Nephron (organoid): Measurements from ENCODE around the gene ZNF580.
A peak's percentile ranks its signal among the peaks of the same experiment; 100 is the strongest.

ENCODE experiments used
- H3K27ac Mint-ChIP-seq, 3 experiments: 2 replicates each; pipeline ENCODE4 v1.8.0; 2020; ENCODE audit warnings: mixed read lengths in 3 of 3, mild to moderate bottlenecking in 2 of 3, moderate library complexity in 1 of 3
- H3K27me3 Mint-ChIP-seq: 2 replicates; pipeline ENCODE4 v1.8.0; 2021; ENCODE audit warnings: low read depth, mild to moderate bottlenecking, moderate library complexity, mixed read lengths
- H3K36me3 Mint-ChIP-seq: 2 replicates; pipeline ENCODE4 v1.8.0; 2020; ENCODE audit warnings: low read depth, mixed read lengths
- H3K4me1 Mint-ChIP-seq: 2 replicates; pipeline ENCODE4 v1.8.0; 2020; ENCODE audit warnings: mixed read lengths
- H3K4me3 Mint-ChIP-seq, 3 experiments: 2 replicates each; pipeline ENCODE4 v1.8.0; 2020; ENCODE audit warnings: mild to moderate bottlenecking in 3 of 3, mixed read lengths in 3 of 3, moderate library complexity in 2 of 3
- H3K9me3 Mint-ChIP-seq: 2 replicates; pipeline ENCODE4 v1.8.0; 2020; ENCODE audit warnings: mixed read lengths
- CTCF ChIP-seq, 3 experiments: fragments of 200-600 bp; sonication (generic); IDR thresholded peaks; one replicate each; pipeline ENCODE4 v1.5.0; 2021; ENCODE audit warnings: antibody characterized with exemption in 3 of 3; ENCODE audit not compliant: unreplicated experiment in 3 of 3

ZNF580 gene

GRCh38 chr19:55638864-55639359 lies 1.9 kb upstream of the ZNF580 start:
- Mint-ChIP-seq H3K4me3 (peak overlapping the region; percentile 78 to 89 (median 88)), H3K27ac (peak overlapping the region; percentile 77 to 99 (median 95)), H3K27me3 (peaks cover 3% of the 10 kb centered on the region), H3K9me3 (no peaks in the 10 kb centered on the region), H3K4me1 (peaks cover 62% of the 10 kb centered on the region), H3K36me3 (peaks cover 8% of the 10 kb centered on the region)
- TF ChIP-seq CTCF (IDR thresholded peaks at IDR 0.05; ENCODE audit: unreplicated experiment in 3 of 3), result peak; percentile 19 to 48 (median 45)

GRCh38 chr19:55640043-55640576 lies 692 bp upstream of the ZNF580 start:
- Mint-ChIP-seq H3K27ac (peak overlapping the region; percentile 98 to 99 (median 99)), H3K9me3 (no peaks in the 10 kb centered on the region), H3K36me3 (peaks cover 8% of the 10 kb centered on the region), H3K4me1 (peaks cover 59% of the 10 kb centered on the region), H3K27me3 (peaks cover 3% of the 10 kb centered on the region), H3K4me3 (peak overlapping the region; percentile 90 to 96 (median 95))
- no peak for TF ChIP-seq CTCF (IDR thresholded peaks at IDR 0.05; ENCODE audit: unreplicated experiment in 3 of 3)

- peaks cover 15% of the 10 kb centered on the region for H3K36me3 Mint-ChIP-seq
- peaks cover 48% of the 10 kb centered on the region for H3K4me1 Mint-ChIP-seq
- H3K27ac Mint-ChIP-seq, result peak overlapping the region; percentile 89 to 97 (median 94)
- TF ChIP-seq CTCF (IDR thresholded peaks at IDR 0.05; ENCODE audit: unreplicated experiment in 3 of 3), result no peak
- H3K27me3 Mint-ChIP-seq, result peaks cover 1% of the 10 kb centered on the region
- H3K4me3 Mint-ChIP-seq, result peak overlapping the region; percentile 93 to 95 (median 94)
- no peaks in the 10 kb centered on the region for H3K9me3 Mint-ChIP-seq
Measured at GRCh38 chr19:55641426-55642152, 787 bp downstream of the ZNF580 start.

- no peak for TF ChIP-seq CTCF (IDR thresholded peaks at IDR 0.05; ENCODE audit: unreplicated experiment in 3 of 3)
- no peaks in the 10 kb centered on the region for H3K9me3 Mint-ChIP-seq
Measured at GRCh38 chr19:55642153-55643002, 1.6 kb downstream of the ZNF580 start.

GRCh38 chr19:55643003-55643886 lies 2.4 kb downstream of the ZNF580 start, which contains the start of gene ZNF581:
ZNF581 (plus strand) TSS chr19:55643649; CDS start chr19:55644572, 923 bp downstream.
- Mint-ChIP-seq H3K27ac (peak within 1 kb of the TSS; percentile 84 to 93 (median 92)), H3K27me3 (no peaks in the 10 kb centered on the region), H3K4me3 (peak within 1 kb of the TSS; percentile 91 to 94 (median 92)), H3K4me1 (peaks cover 48% of the 10 kb centered on the region), H3K36me3 (peaks cover 17% of the 10 kb centered on the region), H3K9me3 (no peaks in the 10 kb centered on the region)
- no peak for TF ChIP-seq CTCF (IDR thresholded peaks at IDR 0.05; ENCODE audit: unreplicated experiment in 3 of 3)

More at GRCh38 chr19:55642153-55643002, 1.6 kb downstream of the ZNF580 start:
- Mint-ChIP-seq H3K36me3 (peaks cover 21% of the 10 kb centered on the region), H3K4me1 (peaks cover 50% of the 10 kb centered on the region), H3K27ac (peak overlapping the region; percentile 89 to 97 (median 94)), H3K4me3 (peak overlapping the region; percentile 93 to 95 (median 94)), H3K27me3 (no peaks in the 10 kb centered on the region)
